CD4-positive, alpha-beta T cell treated with Interferon gamma for 1 hour (primary cell): Measurements from ENCODE around the gene MTCH1.

Source experiments
- DNase-seq: peaks from one replicate; pipeline ENCODE4 v3.0.0-alpha.2; 2020

Gene MTCH1, protein sequence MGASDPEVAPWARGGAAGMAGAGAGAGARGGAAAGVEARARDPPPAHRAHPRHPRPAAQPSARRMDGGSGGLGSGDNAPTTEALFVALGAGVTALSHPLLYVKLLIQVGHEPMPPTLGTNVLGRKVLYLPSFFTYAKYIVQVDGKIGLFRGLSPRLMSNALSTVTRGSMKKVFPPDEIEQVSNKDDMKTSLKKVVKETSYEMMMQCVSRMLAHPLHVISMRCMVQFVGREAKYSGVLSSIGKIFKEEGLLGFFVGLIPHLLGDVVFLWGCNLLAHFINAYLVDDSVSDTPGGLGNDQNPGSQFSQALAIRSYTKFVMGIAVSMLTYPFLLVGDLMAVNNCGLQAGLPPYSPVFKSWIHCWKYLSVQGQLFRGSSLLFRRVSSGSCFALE

DNA sequence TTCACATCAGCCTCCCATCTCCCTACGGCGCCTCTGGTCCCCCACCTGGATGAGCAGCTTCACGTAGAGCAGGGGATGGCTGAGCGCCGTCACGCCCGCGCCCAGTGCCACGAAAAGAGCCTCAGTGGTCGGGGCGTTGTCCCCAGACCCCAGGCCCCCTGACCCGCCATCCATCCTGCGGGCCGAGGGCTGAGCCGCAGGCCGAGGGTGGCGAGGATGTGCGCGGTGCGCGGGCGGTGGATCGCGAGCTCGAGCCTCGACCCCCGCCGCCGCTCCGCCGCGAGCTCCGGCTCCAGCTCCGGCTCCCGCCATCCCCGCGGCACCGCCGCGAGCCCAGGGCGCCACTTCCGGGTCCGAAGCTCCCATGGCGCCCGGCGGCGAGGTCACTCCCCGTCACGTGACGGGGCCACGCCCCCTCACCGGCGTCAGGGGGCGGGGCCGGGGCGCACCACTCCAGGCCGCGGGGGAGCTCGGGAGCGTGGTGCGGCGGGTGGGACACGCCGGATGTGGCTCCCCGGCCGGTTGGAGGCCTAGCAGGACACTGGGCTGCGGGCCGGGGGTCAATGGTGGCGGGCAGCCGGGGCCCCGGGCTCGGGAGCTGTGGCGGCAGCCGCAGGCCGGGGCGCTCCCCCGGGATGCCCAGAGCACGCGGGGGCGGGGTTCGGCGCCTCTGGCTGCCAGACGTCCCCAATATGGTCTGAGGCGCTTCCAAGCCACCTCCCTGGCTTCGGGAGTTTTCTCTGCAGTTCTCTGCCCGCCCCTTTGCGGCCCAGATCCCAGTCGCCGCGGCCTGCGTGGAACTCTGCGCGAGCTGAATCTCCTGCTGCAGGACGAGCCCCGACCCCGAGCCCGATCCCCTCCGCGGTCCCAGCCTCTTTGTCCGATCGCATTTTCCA, at the start of gene MTCH1:
MTCH1 (minus strand) TSS at position 389 of the 896 bp plus-strand sequence; CDS start at position 366, 23 bp downstream.
- DNase-seq: peak; percentile 85

DNA sequence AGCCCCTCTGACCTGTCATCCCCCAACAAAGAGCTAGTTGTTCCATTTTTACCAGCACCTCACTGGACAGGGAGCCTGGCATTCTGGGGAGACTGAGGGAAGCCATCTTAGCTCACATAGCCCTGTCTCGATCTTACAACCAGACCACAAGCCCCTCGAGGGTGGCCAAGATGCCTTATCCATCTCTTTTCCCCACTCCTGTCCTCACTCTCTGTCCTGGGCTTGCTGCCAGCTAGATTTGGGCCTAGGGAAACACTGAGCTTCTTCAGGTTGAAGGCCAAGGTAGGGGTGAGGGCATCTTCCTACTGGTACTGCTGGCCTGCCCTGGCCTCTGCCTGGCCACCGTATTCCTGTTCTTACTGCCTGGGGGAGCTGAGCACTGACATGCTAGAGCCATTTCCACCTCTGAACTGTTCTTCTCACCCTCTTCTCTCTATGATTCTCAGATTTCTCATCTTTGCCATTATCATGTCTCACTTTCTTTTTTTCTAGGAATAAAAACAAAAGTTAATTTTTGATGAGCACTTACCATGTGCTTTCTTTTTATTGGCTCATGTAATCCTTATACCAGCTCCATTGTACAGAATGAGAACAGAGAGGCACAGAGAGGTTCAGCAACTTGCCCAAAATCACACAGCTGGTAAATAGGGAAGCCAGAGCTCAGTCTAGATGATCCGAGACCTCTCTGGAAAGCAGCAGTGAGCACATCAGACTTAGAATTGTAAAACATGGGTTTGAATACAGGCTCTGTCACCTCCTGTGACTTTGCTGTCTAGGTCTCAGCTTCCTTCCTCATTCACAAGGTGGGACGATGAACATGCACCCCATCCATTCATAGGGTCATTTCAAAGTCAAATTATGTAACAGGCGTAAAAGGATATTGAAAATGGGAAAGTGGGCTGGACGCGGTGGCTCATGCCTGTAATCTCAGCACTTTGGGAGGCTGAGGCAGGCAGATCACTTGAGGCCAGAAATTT, 48.1 kb upstream of the MTCH1 start:
- no peak for DNase-seq

DNA sequence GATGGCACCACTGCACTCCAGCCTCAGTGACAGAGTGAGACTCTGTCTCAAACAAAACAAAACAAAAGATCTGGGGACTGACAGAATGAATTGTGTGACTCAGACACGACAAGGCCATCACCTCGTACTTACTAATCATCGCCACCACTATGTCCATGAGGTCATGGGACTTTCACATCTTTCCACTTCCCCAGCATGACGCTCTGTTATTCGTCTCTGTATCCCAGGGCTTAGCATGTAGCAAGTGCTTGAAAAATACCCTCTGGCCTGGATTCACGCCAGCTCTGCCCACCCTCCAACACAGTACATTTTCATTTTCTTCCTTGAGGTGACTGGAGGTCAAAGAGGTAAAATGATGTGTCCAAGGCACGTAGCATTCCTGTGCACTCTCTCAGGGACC, 47.3 kb upstream of the MTCH1 start:
- peak; percentile 40 for DNase-seq

DNA sequence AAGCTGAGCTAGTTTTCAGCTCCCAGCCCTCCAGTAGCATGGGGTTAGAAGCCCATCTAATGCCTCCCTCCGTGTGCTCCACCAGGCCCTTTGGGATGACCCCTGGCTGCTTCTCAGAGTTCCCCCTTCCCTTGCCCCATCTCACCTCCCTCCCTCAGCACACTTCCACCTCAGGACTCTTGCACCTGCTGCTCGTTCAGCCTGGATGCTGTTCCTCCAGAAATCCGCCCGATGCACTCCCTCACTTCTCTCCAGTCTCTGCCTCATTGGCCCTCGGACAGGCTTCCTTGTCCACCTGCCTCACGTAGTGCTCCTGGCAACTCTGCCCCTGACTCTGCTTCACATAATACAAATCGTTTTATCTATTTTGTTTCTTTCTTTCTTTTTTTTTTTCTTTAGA, 46.2 kb upstream of the MTCH1 start:
- DNase-seq: no peak

DNA sequence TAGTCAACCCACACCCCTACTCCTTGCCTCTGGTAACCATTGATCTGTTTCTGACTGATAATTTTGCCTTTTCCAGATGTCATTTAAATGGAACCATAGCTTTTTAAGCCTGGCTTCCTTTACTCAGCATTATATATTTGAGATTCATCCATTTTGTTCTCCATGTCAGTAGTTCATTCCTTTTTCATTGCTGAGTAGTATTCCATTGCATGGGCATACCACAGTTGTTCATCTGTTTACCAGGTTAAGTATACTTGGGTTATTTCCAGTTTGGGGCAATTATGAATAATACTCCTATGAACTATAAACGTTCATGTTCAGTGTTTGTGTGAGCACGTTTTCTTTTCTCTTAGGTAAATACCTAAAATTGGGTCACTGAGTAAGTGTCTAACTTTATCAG, 44.6 kb upstream of the MTCH1 start:
- no peak for DNase-seq

DNA sequence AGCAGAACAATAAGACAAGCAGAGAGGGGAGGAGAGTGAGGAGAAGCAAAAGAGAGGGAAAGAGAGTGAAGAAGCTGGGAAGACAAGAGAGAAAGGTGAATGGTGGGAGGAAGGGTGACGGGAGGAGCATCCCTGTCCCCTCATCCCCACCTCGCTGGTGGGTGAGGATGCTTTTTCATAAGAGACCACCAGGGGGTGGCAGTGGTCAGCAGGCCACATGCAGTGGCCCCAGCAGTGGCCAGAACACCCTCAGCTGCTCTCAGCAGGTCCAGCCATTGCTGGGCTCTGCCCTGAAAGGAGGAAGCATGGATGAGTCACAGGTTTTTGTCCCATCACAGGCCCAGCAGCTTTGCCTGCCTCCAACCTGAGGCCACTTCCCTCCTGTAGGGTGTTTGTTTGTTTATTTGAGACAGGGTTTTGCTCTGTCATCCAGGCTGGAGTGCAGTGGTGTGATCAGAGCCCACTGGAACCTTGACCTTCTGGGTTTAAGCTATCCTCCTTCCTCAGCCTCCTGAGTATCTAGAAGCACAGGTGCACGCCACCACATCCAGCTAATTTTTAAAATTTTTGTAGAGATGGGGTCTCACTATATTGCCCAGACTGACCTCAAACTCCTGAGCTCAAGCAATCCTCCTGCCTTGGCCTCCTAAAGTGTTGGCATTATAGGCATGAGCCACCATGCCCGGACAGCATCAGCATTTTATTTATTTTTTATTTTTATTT, 43.4 kb upstream of the MTCH1 start:
- DNase-seq: peak; percentile 84

DNA sequence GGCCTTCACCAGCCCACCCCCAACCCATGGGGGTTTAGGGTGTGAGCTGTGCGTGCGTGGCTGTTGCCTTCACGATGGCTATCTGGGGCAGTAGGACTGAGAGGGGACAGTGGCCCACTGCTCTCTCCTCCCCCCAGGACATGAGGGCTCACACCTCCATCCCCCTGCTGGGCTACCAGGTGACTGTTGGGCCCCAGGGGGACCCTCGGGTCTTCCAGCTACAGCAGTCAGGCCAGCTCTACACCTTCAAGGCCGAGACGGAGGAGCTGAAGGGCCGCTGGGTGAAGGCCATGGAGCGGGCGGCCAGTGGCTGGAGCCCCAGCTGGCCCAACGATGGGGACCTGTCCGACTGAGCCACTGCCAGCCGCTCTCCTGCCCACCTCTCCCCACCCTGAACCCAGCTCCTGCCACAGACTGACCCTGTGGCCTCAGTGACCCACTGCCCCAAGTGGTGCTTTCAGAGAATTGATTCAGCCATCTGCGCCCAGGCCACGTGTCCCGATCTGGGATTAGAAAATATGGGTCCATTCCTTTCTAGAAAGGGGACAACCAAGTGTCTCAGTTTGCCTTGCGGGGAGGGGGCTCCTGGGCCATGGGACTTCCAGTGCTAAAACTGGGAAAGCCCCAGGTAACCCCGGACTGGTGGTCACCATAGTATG, 41.9 kb upstream of the MTCH1 start:
- no peak for DNase-seq

DNA sequence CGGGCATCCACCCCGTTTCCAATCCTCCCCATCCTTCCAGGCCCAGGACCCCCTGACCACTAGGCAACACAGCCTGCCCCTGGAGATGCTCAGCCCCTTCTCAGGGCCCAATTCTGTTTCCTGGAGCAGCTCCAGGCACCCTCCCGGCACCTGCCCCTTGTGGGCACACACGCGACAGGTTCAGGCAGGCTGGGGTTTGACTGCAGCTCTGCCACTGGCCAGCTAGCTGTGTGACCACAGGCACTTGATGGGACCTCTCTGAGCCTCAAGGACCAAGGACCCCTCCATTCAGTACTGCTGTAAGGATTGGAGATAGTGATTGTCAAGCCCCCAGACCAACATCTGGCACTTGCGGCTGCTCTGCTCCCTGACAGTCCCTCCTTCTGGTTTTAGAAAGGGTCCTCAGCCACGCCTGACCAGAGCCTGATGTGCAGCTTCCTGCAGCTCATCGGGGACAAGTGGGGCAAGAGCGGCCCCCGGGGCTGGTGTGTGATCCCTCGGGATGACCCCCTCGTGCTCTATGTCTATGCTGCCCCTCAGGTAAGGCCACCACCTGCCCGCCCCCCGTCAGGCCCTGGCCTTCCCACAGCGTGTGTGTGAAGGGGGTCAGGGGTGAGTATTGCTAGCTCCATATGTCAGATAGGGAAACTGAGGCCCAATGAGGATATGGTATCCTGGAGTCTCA, 41.2 kb upstream of the MTCH1 start:
- no peak for DNase-seq

DNA sequence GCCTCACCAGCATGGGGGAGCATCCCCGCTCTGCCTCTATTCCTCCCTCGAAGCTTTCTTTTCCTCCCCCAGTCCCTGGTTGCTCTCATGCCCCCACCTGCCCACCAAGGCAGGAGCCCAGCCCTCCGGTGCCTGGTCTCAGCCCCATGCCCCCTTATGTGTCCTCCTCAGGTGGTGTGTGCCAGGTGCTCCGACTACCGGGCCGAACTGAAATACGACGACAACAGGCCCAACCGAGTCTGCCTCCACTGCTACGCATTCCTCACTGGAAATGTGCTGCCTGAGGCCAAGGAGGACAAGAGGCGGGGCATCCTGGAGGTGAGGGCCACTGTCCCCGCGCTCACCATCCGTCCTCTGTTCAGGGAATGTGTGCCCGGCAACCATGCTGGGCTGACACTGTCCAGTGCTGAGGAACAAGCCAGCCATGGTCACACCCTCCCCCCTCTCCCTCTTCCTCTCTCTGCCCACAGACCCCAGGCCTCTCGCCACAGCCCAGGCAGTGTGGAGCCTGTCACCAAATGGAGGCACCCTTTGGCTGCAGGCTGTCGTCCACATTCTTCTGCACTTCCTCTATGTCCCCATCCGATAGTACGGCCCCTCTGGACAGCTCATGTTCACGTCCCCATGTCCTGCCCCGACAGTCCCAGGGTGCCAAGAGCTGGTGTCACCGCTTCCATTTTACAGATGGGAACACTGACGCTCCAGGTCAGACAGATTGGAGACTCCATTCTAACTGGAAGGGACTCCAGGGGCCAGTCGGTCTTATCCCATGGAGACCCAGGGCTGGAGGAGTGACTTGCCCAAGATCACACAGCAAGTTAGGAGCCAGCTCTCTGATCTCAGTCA, 39.8 kb upstream of the MTCH1 start:
- DNase-seq: no peak

DNA sequence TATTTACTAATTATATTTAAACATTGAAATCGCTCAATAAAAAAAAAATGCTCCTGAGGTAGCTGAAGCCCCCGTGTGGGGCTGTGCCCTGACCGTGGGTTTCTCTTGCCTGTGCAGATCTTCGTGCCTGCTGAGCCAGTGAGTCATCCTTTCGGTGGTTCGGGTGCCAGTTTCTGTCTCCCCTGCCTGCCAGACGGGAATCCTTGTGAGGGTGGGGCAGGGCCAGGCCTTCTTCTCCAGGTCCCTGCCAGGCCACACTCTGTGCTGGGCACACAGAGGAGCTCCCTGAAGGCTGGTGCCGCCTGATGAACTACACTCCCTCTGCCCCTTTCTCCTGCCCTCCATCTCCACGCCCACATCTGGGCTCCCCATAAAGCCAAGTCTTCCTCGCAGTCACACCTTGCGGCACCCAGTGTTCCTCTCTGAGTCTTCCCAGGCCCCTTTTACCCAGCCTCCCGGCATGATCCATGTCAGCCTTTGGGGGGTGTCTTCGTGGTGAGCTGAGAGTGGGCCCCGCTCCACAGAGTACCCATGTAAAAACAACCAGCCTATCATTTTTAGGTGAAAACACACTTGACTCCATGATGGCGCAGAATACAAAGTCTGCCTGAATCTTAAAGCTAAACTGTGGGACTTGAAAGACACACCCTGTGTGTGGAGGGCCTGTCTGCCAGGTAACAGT, 38.8 kb upstream of the MTCH1 start:
- DNase-seq: no peak

DNA sequence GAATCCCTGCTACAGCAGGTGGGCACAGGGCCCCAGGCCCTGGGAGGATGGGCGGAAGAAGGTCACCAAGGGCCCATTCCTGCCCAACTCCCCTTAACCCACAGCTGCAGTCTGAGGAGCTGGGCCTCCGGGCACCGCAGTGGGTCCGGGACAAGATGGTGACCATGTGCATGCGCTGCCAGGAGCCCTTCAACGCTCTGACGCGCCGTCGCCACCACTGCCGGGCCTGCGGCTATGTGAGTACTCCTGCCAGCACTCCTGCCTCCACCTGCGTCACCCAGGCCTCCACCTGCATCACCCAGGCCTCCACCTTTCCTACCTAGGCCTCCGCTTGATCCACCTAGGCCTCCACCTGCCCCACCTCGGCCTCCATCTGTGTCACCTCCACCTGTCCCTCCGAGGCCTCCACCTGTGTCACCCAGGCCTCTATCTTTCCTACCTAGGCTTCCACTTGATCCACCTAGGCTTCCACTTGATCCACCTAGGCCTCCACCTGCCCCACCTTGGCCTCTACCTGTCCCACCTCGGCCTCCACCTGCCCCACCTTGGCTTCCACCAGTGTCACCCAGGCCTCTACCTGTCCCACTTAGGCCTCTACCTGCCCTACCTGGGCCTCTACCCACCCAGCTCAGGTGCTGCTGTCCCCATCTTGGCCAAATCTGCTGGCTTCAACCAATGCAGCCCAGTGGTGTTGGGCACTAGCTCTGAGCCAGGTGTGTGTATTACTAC, 36.3 kb upstream of the MTCH1 start:
- DNase-seq: no peak

DNA sequence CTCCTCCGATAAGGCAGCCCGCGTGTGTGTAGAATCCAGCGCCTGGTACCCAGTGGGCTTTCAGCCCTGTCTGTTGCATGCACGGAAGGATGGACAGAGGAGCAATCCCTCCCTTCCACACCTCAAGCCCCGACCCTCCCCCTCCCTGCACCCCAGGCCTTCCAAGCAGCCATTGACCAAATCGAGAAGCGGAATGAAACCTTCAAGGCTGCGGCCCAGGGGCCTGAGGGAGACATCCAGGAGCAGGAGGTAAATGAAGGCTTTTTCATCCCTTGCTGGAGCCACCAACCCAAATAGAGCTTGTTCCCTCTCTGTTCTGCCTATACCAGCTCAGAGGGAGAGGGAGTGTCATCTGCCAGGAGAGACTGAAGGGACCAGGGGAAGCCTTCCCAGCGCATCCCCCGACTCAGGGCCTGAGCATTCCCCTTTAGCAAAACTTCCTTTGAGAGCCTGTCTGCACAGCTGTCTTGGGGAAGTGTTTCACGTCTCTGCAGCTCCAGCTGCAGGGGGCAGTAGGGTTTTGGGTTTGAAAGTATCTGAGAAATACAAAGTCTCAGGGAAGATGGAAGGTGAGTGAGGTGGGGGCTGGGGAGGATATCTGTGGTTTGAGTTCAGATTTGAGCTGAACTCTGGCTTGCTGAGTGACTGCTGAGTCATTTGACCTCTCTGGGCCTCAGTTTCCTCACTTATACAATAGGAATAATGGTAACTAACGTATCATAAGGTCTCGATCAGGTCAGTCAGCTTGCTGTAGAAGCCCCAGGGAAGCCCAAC, 35.5 kb upstream of the MTCH1 start:
- peak; percentile 65 for DNase-seq

DNA sequence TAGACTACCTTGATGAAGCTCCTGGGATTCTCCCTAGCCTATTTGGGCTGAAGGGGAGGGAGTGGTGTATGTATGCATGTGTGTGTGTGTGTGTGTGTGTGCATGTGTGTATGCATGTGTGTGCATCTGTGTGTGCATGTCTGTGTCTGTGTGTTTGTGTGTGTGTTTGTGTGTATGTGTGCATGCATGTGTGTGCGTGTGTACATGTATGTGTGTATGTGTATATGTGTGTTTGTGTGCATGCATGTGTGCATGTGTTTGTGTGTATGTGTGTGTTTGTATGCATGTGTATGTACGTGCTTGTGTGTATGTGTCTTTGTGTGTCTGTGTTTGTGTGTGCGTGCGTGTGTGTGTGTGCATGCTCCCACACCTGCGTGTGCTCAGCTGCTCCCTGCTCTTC, 34.8 kb upstream of the MTCH1 start:
- DNase-seq: no peak

DNA sequence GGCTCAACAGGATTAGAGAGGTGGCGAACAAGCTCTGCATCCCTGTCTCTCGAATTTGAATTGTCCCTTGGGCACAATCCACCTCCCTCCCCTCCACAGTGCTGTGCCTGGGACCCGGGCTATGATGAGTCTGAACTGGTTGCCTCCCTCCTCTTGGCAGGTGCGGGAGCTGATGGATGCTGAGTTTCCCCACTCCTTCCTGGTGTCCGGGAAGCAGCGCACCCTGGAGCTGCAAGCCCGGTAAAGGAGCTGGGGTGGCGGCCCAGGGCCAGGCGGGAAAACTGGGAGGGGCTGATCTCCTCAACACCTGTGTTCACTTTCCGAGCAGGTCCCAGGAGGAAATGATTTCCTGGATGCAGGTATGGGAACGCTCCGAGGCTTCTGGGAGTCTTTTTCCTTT, 34.4 kb upstream of the MTCH1 start:
- no peak for DNase-seq

DNA sequence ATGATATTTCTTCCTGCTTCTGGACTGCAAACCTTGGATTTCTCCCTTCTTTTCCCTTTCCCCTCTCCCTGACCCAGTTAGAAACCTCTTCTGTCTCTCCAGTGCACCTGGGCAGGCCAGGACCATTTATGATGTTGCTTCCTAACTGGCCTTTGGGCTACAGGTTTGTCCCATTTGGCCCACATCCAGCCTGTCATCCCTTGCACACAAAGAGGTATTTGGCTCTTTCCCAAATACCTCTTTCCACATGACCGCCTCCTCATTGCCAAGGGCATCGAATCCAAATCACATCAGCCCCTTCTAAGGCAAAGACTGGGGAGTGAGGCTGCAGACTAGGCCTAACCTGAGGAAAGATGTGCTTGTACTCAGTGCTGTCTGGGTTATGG, 33.1 kb upstream of the MTCH1 start:
- no peak for DNase-seq

DNA sequence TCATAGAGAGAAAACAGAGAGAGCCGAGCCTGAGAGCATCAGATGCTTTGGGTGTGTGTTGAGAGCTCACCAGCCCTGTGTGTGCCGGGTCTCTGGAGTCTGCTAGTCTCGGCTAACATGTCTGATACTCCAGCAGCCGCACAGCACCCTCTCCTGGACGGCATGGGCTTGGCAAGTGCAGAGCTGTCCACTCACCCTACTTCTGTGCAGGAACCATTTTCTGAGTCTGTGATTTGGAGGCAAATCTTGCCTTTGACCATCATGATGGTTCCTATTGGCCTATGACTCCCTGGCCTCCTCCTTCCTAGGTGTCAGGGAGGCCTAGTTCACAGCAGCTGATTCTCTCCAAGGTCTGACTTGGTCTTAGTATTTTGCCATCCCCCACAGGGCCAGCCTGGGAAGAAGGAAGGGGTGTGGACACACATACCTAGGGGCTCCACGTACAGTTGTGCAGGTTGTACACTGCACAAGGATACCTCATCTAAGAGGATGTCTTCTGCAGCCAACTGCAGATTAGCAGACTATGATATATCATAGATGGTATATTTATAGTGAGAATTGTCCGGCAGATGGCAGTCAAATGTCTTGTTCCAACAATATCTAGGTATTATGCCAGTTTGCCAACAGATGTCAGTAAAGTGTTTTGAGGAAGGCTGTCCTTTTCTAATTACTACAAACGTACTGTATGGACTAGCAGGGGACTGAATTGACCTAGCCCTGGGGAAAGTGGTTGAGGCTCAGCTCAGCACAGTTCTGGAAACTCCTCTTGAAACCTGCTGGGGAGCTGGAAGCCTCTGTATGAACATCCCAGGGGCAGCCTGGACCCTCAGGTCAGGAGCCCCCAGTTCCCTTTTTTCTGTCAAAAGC, 32.4 kb upstream of the MTCH1 start:
- peak; percentile 86 for DNase-seq
